Psoas muscle (tissue), 8 donors: ENCODE results near the gene ZC3H12C. TPM values are rescaled to one million over a fixed set of nuclear protein-coding genes. Genes with fewer than 3 reads are reported as not detected.

ENCODE experiments used
- ATAC-seq, 4 donors: fragments of 200-7000 bp; cut with Tn5 transposase; one replicate each; pipeline ENCODE4 v1.9.1; 2020; ENCODE audit warnings: moderate library complexity in 3 of 4, mild to moderate bottlenecking in 2 of 4
- DNase-seq, 2 donors: peaks; one replicate each; pipeline ENCODE4 v3.0.0-alpha.2; 2020
- H3K27ac ChIP-seq: fragments of 200-600 bp; one replicate; pipeline ENCODE4 v1.8.0; 2022
- H3K27me3 ChIP-seq, 3 donors: fragments of 200-600 bp in 1 of 3; one replicate each; pipeline versions ENCODE4 v1.6.1 to v1.8.0; 2013 to 2022; ENCODE audit warnings: low read length in 2 of 3, mild to moderate bottlenecking in 2 of 3, moderate library complexity in 1 of 3; ENCODE audit not compliant: insufficient read depth in 3 of 3
- H3K36me3 ChIP-seq, 2 donors: fragments of 200-600 bp in 1 of 2; one replicate each; pipeline versions ENCODE4 v1.6.1 to v1.8.0; 2013 to 2022; ENCODE audit warnings: low read depth in 1 of 2, mild to moderate bottlenecking in 1 of 2, moderate library complexity in 1 of 2; ENCODE audit not compliant: insufficient read depth in 1 of 2
- H3K4me1 ChIP-seq: fragments of 200-600 bp; one replicate; pipeline ENCODE4 v1.8.0; 2022
- H3K4me3 ChIP-seq: fragments of 200-600 bp; one replicate; pipeline ENCODE4 v1.8.0; 2022; ENCODE audit warnings: mild to moderate bottlenecking
- H3K9me3 ChIP-seq: fragments of 200-600 bp; one replicate; pipeline ENCODE4 v1.8.0; 2022
- CTCF ChIP-seq: fragments of 200-600 bp; IDR thresholded peaks from one replicate; pipeline ENCODE4 v1.8.0; 2022; ENCODE audit warnings: antibody characterized with exemption
- WGBS, 3 donors: extraction: QIAGEN DNeasy Blood & Tissue Kit; methylation state at CpG; one replicate each; pipeline versions ENCODE4 v1.1.6 to v1.1.7; 2013; 5-methylcytosine and 5-hydroxymethylcytosine counted together
- intact Hi-C, 2 donors: fragments of 100-400 bp; cut with DNase I; formaldehyde crosslinking; loops; one replicate each; pipeline versions ENCODE4 v1.11.0 to v1.14.2; 2022
- polyA plus RNA-seq, 3 donors: library from polyadenylated mRNA; stranded (reverse); fragments of 200-250 nt; gene quantifications; one replicate each; pipeline ENCODE4 v1.2.3, GENCODE V29; 2013
- total RNA-seq, 4 donors: library from RNA; stranded (reverse); fragmentation: NEBNext Ultra II Directional in 2 of 4; extraction: Animal tissue kit (Norgen Biotek cat#: 25700) in 2 of 4; gene quantifications; one replicate each; pipeline versions ENCODE4 v1.2.1 to v1.2.4, GENCODE V29; 2021 to 2023
- donor health status: healthy with polysubstance abuse.
- donor health status: DM: no; HTN: no; CAD: no; lungs with moderate emphysema.
- donor health status: Bipolar disorder and iron deficiency.
- donor health status: healthy.
- donor health status: DM: yes; HTN: yes; CAD: no.
- donor health status: DM: no; HTN: no; CAD: no.
- donor health status: DM: no; HTN: no; CAD: no.
- donor health status: DM: yes; HTN: yes; CAD: no.

The ZC3H12C gene
- total and polyA plus RNA-seq, 7 donors: 2.3 to 27.4 (median 17.5) TPM

GRCh38 chr11:110071197-110071596, 22.0 kb upstream of the ZC3H12C start:
- peaks cover 19% of the 10 kb centered on the region for H3K4me1 ChIP-seq
- intact Hi-C loops: no loop called here
- no peak overlapping the region for H3K4me3 ChIP-seq
- no peak for DNase-seq
- TF ChIP-seq CTCF: no peak
- no peaks in the 10 kb centered on the region for H3K27me3 ChIP-seq
- no peak overlapping the region for H3K27ac ChIP-seq
- H3K9me3 ChIP-seq: no peaks in the 10 kb centered on the region
- no peaks in the 10 kb centered on the region for H3K36me3 ChIP-seq
- WGBS, 3 donors: 95 to 100% (median 97%) methylated on average over 2 of the region's 2 CpGs
- ATAC-seq: no peak

DNA sequence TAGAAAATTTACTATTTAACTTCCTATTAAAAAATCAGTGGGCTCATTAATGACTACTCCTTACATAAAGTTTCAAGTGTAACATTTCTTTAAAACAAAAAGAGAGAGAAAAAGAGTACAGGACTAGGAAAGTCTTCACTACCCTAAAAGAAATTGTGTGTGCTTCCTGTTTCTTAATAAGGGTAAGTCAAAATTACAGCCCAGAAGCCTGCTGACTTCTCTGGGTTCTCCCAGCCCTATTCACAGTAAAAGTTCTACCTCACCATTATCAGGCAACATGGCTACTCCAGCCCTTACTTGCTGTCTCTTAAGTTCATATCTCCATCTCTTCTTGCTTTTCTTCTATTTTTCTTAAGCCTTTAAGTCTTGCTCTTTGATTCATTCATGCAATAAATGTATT, 20.3 kb upstream of the ZC3H12C start:
- Histone ChIP-seq H3K27me3 (no peaks in the 10 kb centered on the region), H3K27ac (no peak overlapping the region), H3K4me3 (no peak overlapping the region), H3K4me1 (peaks cover 19% of the 10 kb centered on the region), H3K9me3 (no peaks in the 10 kb centered on the region), H3K36me3 (no peaks in the 10 kb centered on the region)
- intact Hi-C loops: loop anchor here in 1 of 2 donors (2.0 kb wide), 1 partner anchor 18 kb away; no protein-coding TSS in a partner anchor
- DNase-seq: no peak
- ATAC-seq: no peak
- no peak for TF ChIP-seq CTCF

- H3K4me1 ChIP-seq: peaks cover 9% of the 10 kb centered on the region
- intact Hi-C loops: no loop called here
- H3K27me3 ChIP-seq: no peaks in the 10 kb centered on the region
- H3K36me3 ChIP-seq: no peaks in the 10 kb centered on the region
- no peak overlapping the region for H3K4me3 ChIP-seq
- TF ChIP-seq CTCF: no peak
- no peak for ATAC-seq
- no peak for DNase-seq
- WGBS, 3 donors: 92 to 99% (median 98%) methylated on average over 6 to 7 of the region's 7 CpGs
- H3K27ac ChIP-seq: no peak overlapping the region
- peaks cover 5% of the 10 kb centered on the region for H3K9me3 ChIP-seq
These were observed 18.7 kb upstream of the ZC3H12C start for GRCh38 chr11:110074499-110074898.

DNA sequence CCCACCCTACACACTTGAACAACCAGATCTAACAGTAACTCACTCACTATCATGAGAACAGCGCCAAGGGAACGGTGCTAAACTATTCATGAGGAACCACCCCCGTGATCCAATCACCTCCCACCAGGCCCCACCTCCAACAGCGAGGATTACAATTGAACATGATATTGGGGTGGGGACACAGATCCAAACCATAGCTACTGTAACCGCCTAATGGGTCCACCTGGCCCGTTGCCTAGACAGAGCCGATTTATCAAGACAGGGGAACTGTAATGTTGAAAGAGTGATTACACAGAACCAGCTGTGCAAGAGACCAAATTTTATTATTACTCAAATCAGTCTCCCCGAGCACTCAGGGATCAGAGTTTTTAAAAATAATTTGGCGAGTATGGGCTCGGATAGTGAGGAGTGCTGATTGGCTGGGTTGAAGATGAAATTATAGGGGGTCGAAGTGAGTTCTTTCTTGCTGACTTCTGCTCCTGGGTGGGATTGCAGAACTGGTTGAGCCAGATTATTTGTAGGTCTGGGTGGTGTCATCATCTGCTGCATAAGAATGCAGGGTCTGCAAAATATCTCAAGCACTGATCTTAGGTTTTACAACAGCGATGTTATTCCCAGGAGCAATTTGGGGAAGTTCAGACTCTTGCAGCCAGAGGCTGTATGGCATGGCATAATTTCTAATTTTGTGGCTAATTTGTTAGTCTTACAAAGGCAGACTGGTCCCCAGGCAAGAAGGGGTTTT, 17.9 kb upstream of the ZC3H12C start:
- Histone ChIP-seq H3K36me3 (no peaks in the 10 kb centered on the region), H3K4me3 (no peak overlapping the region), H3K9me3 (peaks cover 5% of the 10 kb centered on the region), H3K4me1 (peaks cover under 1% of the 10 kb centered on the region), H3K27ac (no peak overlapping the region), H3K27me3 (no peaks in the 10 kb centered on the region)
- TF ChIP-seq CTCF: no peak
- intact Hi-C loops: no loop called here
- WGBS, 3 donors: 71 to 76% (median 76%) methylated on average over 12 of the region's 12 CpGs
- DNase-seq: no peak
- ATAC-seq: no peak

- Histone ChIP-seq H3K27ac (no peak overlapping the region), H3K4me1 (no peaks in the 10 kb centered on the region), H3K4me3 (no peak overlapping the region), H3K9me3 (peaks cover 5% of the 10 kb centered on the region), H3K36me3 (no peaks in the 10 kb centered on the region), H3K27me3 (no peaks in the 10 kb centered on the region)
- no peak for ATAC-seq
- WGBS, 3 donors: 57 to 71% (median 60%) methylated on average over 4 of the region's 4 CpGs
- intact Hi-C loops: no loop called here
- TF ChIP-seq CTCF: no peak
- no peak for DNase-seq
These were observed 17.4 kb upstream of the ZC3H12C start for GRCh38 chr11:110075847-110076208.
